ELR (cell line): ENCODE measurements around the gene TMEM154.

Experiments
- DNase-seq: peaks from one replicate; pipeline ENCODE4 v3.0.0-alpha.2; 2015; ENCODE audit warnings: low read depth

The TMEM154 gene

GRCh38 chr4:152629908-152630307, 49.9 kb downstream of the TMEM154 start:
- DNase-seq, result no peak

- no peak for DNase-seq
Observed at GRCh38 chr4:152628128-152628527, 51.7 kb downstream of the TMEM154 start.

- DNase-seq, result no peak
Observed at GRCh38 chr4:152626790-152627189, 53.0 kb downstream of the TMEM154 start.

- no peak for DNase-seq
Observed at GRCh38 chr4:152620915-152621314, 58.9 kb downstream of the TMEM154 start.

GRCh38 chr4:152620218-152620617, 59.6 kb downstream of the TMEM154 start:
- no peak for DNase-seq

- no peak for DNase-seq
Observed at GRCh38 chr4:152619556-152619955, 60.2 kb downstream of the TMEM154 start.

GRCh38 chr4:152618971-152619370, 60.8 kb downstream of the TMEM154 start:
- DNase-seq, result no peak

GRCh38 chr4:152616804-152617203, 63.0 kb downstream of the TMEM154 start:
- no peak for DNase-seq

- DNase-seq, result peak; percentile 40
Observed at GRCh38 chr4:152613841-152614721, 65.7 kb downstream of the TMEM154 start.

- no peak for DNase-seq
Observed at GRCh38 chr4:152613351-152613750, 66.4 kb downstream of the TMEM154 start.

- DNase-seq, result no peak
Observed at GRCh38 chr4:152610131-152610530, 69.7 kb downstream of the TMEM154 start.

GRCh38 chr4:152609481-152609880, 70.3 kb downstream of the TMEM154 start:
- DNase-seq, result no peak

GRCh38 chr4:152607178-152607577, 72.6 kb downstream of the TMEM154 start:
- no peak for DNase-seq

GRCh38 chr4:152606753-152607152, 73.0 kb downstream of the TMEM154 start:
- no peak for DNase-seq

GRCh38 chr4:152605641-152606335, 74.0 kb downstream of the TMEM154 start:
- peak; percentile 72 for DNase-seq

GRCh38 chr4:152605031-152605430, 74.8 kb downstream of the TMEM154 start:
- DNase-seq, result no peak

GRCh38 chr4:152601156-152601555, 78.6 kb downstream of the TMEM154 start:
- no peak for DNase-seq

GRCh38 chr4:152599636-152600035, 80.2 kb downstream of the TMEM154 start:
- DNase-seq, result no peak

GRCh38 chr4:152599095-152599494, 80.7 kb downstream of the TMEM154 start:
- no peak for DNase-seq

GRCh38 chr4:152598454-152598853, 81.3 kb downstream of the TMEM154 start:
- DNase-seq, result no peak

- no peak for DNase-seq
Observed at GRCh38 chr4:152594978-152595925, 84.5 kb downstream of the TMEM154 start.

GRCh38 chr4:152594057-152594456, 85.7 kb downstream of the TMEM154 start:
- no peak for DNase-seq
